K562 (cell line): ENCODE measurements around the gene ODC1. TPM values are rescaled to one million over a fixed set of nuclear protein-coding genes. Genes with fewer than 3 reads are reported as not detected.
"Not testable (repeated sequence)": the region's sequence is repeated elsewhere in the genome, so short reads cannot be mapped to it uniquely, and the experiment has no call there.

Experiments
- ATAC-seq: fragments of 200-7000 bp; cut with Tn5 transposase; 3 replicates; pipeline ENCODE4 v1.9.1; 2020; ENCODE audit warnings: moderate library complexity
- BruUV-seq: library from RNA; stranded (reverse); fragments of 400-500 nt; replicated peaks from 2 replicates; lab custom pipeline; 2021; lab: Mats Ljungman, UMichigan
- CTCF ChIA-PET: fragments of 300-600 bp; formaldehyde crosslinking; extraction: SDS; loops from one replicate; lab custom pipeline; 2021; ENCODE audit warnings: low intra/inter-chr PET ratio; lab: Yijun Ruan, JAX
- POLR2A ChIA-PET: fragments of 300-600, 350-650 bp; sonication (Branson Sonifier 250); formaldehyde crosslinking; extraction: SDS; loops from one replicate; lab custom pipeline; 2021; ENCODE audit warnings: antibody characterized with exemption, inconsistent platforms; lab: Yijun Ruan, JAX
- DNase-seq, 4 experiments: peaks; one replicate each; pipeline versions ENCODE4 v3.0.0 to v3.0.0-alpha.2; 2011 to 2018; ENCODE audit warnings: low spot score in 3 of 4, mixed read lengths in 3 of 4; ENCODE audit errors: extremely low read depth in 1 of 4
- FAIRE-seq: peaks from 2 replicates; lab custom pipeline; 2011; peaks lifted over from hg19 to GRCh38; lab: Jason Lieb, UNC
- H2AFZ ChIP-seq: 2 replicates; pipeline ENCODE4 v1.6.0; 2011; ENCODE audit warnings: low read depth, low read length, control low read depth, inconsistent platforms
- H3K27ac ChIP-seq: fragments of 200-600 bp; 3 replicates; pipeline ENCODE4 v1.8.0; 2011; ENCODE audit warnings: low read depth, mild to moderate bottlenecking, control low read depth, inconsistent platforms, low read length, moderate library complexity, mixed read lengths; ENCODE audit errors: extremely low read depth
- H3K27me3 ChIP-seq, 2 experiments: fragments of 300-600 bp in 1 of 2; 2 replicates in 1 of 2; 3 replicates in 1 of 2; pipeline versions ENCODE4 v1.6.0 to v1.8.0; 2011; ENCODE audit warnings: inconsistent platforms in 2 of 2, low read length in 2 of 2, mild to moderate bottlenecking in 1 of 2, mixed read lengths in 1 of 2, moderate library complexity in 1 of 2; ENCODE audit not compliant: control insufficient read depth in 2 of 2, insufficient read depth in 2 of 2
- H3K36me3 ChIP-seq: fragments of 300-600 bp; 3 replicates; pipeline ENCODE4 v1.8.0; 2011; ENCODE audit warnings: mild to moderate bottlenecking, low read length, inconsistent platforms; ENCODE audit not compliant: control insufficient read depth, insufficient read depth
- H3K4me1 ChIP-seq, 2 experiments: fragments of 200-600 bp in 1 of 2; replicated peaks in 1 of 2; 2 replicates in 1 of 2; 3 replicates in 1 of 2; pipeline versions ENCODE4 v1.5.1 to v1.8.0; 2011; ENCODE audit warnings: inconsistent platforms in 2 of 2, low read length in 2 of 2, mild to moderate bottlenecking in 1 of 2, mixed read lengths in 1 of 2, moderate library complexity in 1 of 2; ENCODE audit not compliant: control insufficient read depth in 2 of 2, insufficient read depth in 2 of 2
- H3K4me2 ChIP-seq: 2 replicates; pipeline ENCODE4 v1.6.1; 2011; ENCODE audit warnings: low read length, control low read depth, inconsistent platforms, mixed read lengths; ENCODE audit not compliant: insufficient read depth
- H3K4me3 ChIP-seq: fragments of 200-600 bp; sonication (generic), shearing (Covaris generic); 2 replicates; pipeline ENCODE4 v1.5.1; 2016; ENCODE audit warnings: control low read depth, inconsistent platforms
- H3K79me2 ChIP-seq: fragments of 200-600 bp; 3 replicates; pipeline ENCODE4 v1.8.0; 2011; ENCODE audit warnings: low read length, inconsistent platforms; ENCODE audit not compliant: control insufficient read depth, insufficient read depth
- H3K9ac ChIP-seq, 2 experiments: 2 replicates each; pipeline versions ENCODE4 v1.6.0 to v1.6.1; 2011; ENCODE audit warnings: low read depth in 2 of 2, low read length in 2 of 2, control low read depth in 1 of 2, inconsistent platforms in 1 of 2, mild to moderate bottlenecking in 1 of 2, mixed read lengths in 1 of 2; ENCODE audit not compliant: insufficient read depth in 1 of 2
- H3K9me1 ChIP-seq: one replicate; pipeline ENCODE4 v1.6.0; 2011; ENCODE audit warnings: inconsistent platforms, mild to moderate bottlenecking, low read length, moderate library complexity; ENCODE audit not compliant: control insufficient read depth, insufficient read depth
- H3K9me3 ChIP-seq: replicated peaks from 2 replicates; pipeline ENCODE4 v1.5.1; 2011; ENCODE audit warnings: low read depth, low read length, inconsistent platforms; ENCODE audit not compliant: control insufficient read depth, insufficient read depth
- H4K20me1 ChIP-seq: replicated peaks from 2 replicates; pipeline ENCODE4 v1.6.1; 2011; ENCODE audit warnings: low read length, inconsistent platforms, mixed read lengths; ENCODE audit not compliant: control insufficient read depth, insufficient read depth
- COPS2 ChIP-seq: fragments of 450-650 bp; conservative IDR thresholded peaks from 2 replicates; pipeline ENCODE4 v1.6.1; 2016; ENCODE audit warnings: mild to moderate bottlenecking, moderate library complexity
- MAFG ChIP-seq: fragments of 450-650 bp; conservative IDR thresholded peaks from 2 replicates; pipeline ENCODE4 v1.6.1; 2016; ENCODE audit warnings: missing genetic modification characterization, missing compliant biosample characterization
- SPI1 ChIP-seq: IDR thresholded peaks from 2 replicates; pipeline ENCODE4 v1.6.1; 2011; ENCODE audit warnings: low read depth, low read length, control low read depth, borderline replicate concordance
- SRF ChIP-seq, 2 experiments: fragments of 250-450, 450-650 bp in 1 of 2; sonication (Bioruptor Pico) in 1 of 2; sonication (generic) in 1 of 2; formaldehyde crosslinking; IDR thresholded peaks; 2 replicates each; pipeline versions ENCODE4 v1.5.0 to v1.5.1; 2020 to 2022; ENCODE audit warnings: mild to moderate bottlenecking in 1 of 2, missing genetic modification reagents in 1 of 2
- TRIM24 ChIP-seq, 2 experiments: fragments of 450-650 bp; IDR thresholded peaks; 2 replicates each; pipeline ENCODE4 v1.6.1; 2016
- ZNF121 ChIP-seq: sonication (generic); formaldehyde crosslinking; conservative IDR thresholded peaks from 2 replicates; pipeline ENCODE4 v1.8.0; 2022; ENCODE audit warnings: missing genetic modification reagents
- ZNF140 ChIP-seq: fragments of 250-450 bp; sonication (Bioruptor Pico); IDR thresholded peaks from 2 replicates; pipeline ENCODE4 v1.8.0; 2021; ENCODE audit warnings: moderate library complexity, mild to moderate bottlenecking, inconsistent platforms
- ZNF143 ChIP-seq: sonication (generic); formaldehyde crosslinking; IDR thresholded peaks from 2 replicates; pipeline ENCODE4 v1.9.0; 2022; ENCODE audit warnings: mild to moderate bottlenecking, missing genetic modification reagents
- ZNF316 ChIP-seq: fragments of 450-650 bp; IDR thresholded peaks from 2 replicates; pipeline ENCODE4 v1.6.1; 2016
- WGBS: fragments of 100-300 bp; shearing (Covaris generic); methylation state at CpG from one replicate; pipeline ENCODE4 v1.1.6; 2016; ENCODE audit warnings: low coverage, mixed read lengths; ENCODE audit not compliant: insufficient coverage; ENCODE audit errors: missing lambda C conversion rate; 5-methylcytosine and 5-hydroxymethylcytosine counted together
- in situ Hi-C: fragments of 300-500 bp; cut with MboI; formaldehyde crosslinking; loops from 4 replicates; pipeline ENCODE4 v1.15.0; 2018; ENCODE audit warnings: inconsistent platforms, mixed read lengths
- intact Hi-C: fragments of 100-400 bp; cut with micrococcal nuclease; formaldehyde crosslinking; loops from 2 replicates; pipeline ENCODE4 v1.14.2; 2022
- polyA plus RNA-seq, 8 experiments: library from polyadenylated mRNA; depleted of rRNA in 4 of 8; stranded (reverse) in 5 of 8; unstranded in 3 of 8; fragments of >200 nt; fragmentation: Nextera tagmentation in 2 of 8; fragmentation: Illumina TruSeq in 1 of 8; extraction: Ambion mirVana in 2 of 8; extraction: Trizol in 1 of 8; gene quantifications; 2 replicates each; pipeline versions ENCODE4 v1.2.1 to v1.2.3, GENCODE V29; 2011 to 2014; ENCODE audit warnings: inconsistent platforms in 1 of 8, missing spikeins in 1 of 8
- total RNA-seq, 7 experiments: library from RNA; depleted of rRNA in 6 of 7; stranded (reverse); fragments of >200 nt in 6 of 7; fragmentation: Illumina TruSeq in 2 of 7; extraction: Trizol in 2 of 7; gene quantifications; 2 replicates each; pipeline versions ENCODE4 v1.2.1 to v1.2.3, GENCODE V29; 2011 to 2021; ENCODE audit warnings: low replicate concordance in 1 of 7
- TF ChIP-seq, protein P1 (sequence below): fragments of 250-450 bp; sonication (Bioruptor Pico); IDR thresholded peaks from 2 replicates; pipeline ENCODE4 v1.4.0; 2020; ENCODE audit warnings: mild to moderate bottlenecking, moderate library complexity
- TF ChIP-seq, protein P2 (sequence below), 2 experiments: fragments of 450-650 bp; IDR thresholded peaks; 2 replicates each; pipeline ENCODE4 v1.6.1; 2018; ENCODE audit warnings: mild to moderate bottlenecking in 2 of 2, low read depth in 1 of 2; ENCODE audit not compliant: partially characterized antibody in 2 of 2

Gene ODC1
- total and polyA plus RNA-seq, 9 of the 15 experiments (the other 6 are each of a cell fraction or from before 2014, with no cell fraction given), result 142 to 563 (median 457) TPM

DNA sequence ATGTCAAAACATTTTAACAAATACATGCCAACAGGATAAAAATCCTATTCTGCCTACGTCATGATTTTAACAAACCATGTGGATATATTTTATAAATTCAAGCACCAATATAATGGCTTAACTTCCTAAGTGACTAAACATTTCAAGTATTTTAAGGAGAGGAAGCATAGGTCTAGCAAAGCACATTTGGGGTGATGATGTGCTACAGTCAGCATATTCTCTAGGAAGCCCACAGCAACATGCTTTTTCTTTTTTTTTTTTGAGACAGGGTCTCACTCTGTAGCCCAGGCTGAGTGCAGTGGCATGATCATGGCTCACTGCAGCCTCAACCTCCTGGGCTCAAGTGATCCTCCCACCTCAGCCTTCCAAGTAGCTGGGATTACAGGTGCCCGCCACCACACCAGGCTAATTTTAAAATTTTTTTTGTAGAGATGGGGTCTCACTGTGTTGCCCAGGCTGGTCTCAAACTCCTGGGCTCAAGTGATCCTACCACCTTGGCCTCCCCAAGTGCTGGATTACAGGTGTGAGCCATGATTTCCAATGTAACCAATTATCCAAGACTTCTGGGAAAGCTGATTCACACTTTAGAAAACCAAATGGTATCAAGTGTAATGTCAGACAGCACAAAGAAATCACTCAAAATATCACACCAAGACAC lies 5.5 kb downstream of the ODC1 start:
- H3K27ac ChIP-seq, POLR2A ChIA-PET, H3K4me2 ChIP-seq, H3K4me3 ChIP-seq, DNase-seq, CTCF ChIA-PET, FAIRE-seq, H3K9me3 ChIP-seq, H3K9ac ChIP-seq, ATAC-seq, intact Hi-C loops, H3K9me1 ChIP-seq, in situ Hi-C loops, BruUV-seq, H3K27me3 ChIP-seq, H2AFZ ChIP-seq, H3K4me1 ChIP-seq: not testable (repeated sequence)
- H3K36me3 ChIP-seq, result peaks cover 82% of the 10 kb centered on the region
- WGBS, result 85% methylated on average over 2 of the region's 2 CpGs
- H3K79me2 ChIP-seq, result peaks cover 48% of the 10 kb centered on the region
- peak; percentile 76 for TF ChIP-seq ZNF316
- peak; percentile 56; the same call in 1 of the 2 replicates for TF ChIP-seq ZNF121
- 0 out of 2 replicates have a peak, but pooled peaks have one; percentile 17 for TF ChIP-seq MAFG (tag)
- H4K20me1 ChIP-seq, result peaks cover 50% of the 10 kb centered on the region

DNA sequence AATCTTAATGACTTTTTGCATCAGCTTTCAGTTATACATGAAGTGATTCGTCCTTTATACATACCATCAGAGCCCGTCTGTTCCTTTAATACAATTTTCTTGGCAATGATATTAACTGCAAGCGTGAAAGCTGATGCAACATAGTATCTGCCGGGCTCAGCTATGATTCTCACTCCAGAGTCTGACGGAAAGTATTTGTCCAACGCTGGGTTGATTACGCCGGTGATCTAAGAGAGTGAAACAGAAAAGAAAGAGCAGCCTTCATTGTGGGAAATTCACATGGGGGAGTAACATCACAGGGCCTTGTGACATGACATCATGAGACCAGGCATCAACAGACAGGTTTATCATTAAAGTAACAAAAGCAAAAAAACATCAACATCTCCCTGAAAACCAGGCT lies 6.2 kb downstream of the ODC1 start:
- DNase-seq, result no peak
- intact Hi-C loops, result no loop called here
- ChIA-PET CTCF (no interaction called here), POLR2A (no interaction called here)
- Histone ChIP-seq H3K27me3 (no peaks in the 10 kb centered on the region), H3K4me2 (no peak overlapping the region), H3K4me1 (peaks cover 5 to 7% of the 10 kb centered on the region in 2 experiments; a peak in 4 of 5 replicates), H3K9me3 (no peaks in the 10 kb centered on the region), H3K9me1 (no peaks in the 10 kb centered on the region), H3K27ac (no peak overlapping the region), H3K79me2 (peaks cover 41% of the 10 kb centered on the region), H3K36me3 (peaks cover 78% of the 10 kb centered on the region), H2AFZ (no peak overlapping the region), H3K4me3 (no peak overlapping the region), H4K20me1 (peaks cover 44% of the 10 kb centered on the region), H3K9ac (no peak overlapping the region)
- no peak for FAIRE-seq
- in situ Hi-C loops, result no loop called here
- no peak for ATAC-seq
- WGBS, result 93% methylated on average over 8 of the region's 8 CpGs
- no TSS peak for BruUV-seq
- TF ChIP-seq TRIM24 (IDR thresholded peaks at IDR 0.05) (no peak), SPI1 (no peak), COPS2 (no peak), ZNF143 (no peak), SRF (CRISPR knock-in tag; IDR thresholded peaks at IDR 0.05) (no peak), ZNF140 (CRISPR knock-in tag) (no peak)
- TF ChIP-seq, protein P1, sequence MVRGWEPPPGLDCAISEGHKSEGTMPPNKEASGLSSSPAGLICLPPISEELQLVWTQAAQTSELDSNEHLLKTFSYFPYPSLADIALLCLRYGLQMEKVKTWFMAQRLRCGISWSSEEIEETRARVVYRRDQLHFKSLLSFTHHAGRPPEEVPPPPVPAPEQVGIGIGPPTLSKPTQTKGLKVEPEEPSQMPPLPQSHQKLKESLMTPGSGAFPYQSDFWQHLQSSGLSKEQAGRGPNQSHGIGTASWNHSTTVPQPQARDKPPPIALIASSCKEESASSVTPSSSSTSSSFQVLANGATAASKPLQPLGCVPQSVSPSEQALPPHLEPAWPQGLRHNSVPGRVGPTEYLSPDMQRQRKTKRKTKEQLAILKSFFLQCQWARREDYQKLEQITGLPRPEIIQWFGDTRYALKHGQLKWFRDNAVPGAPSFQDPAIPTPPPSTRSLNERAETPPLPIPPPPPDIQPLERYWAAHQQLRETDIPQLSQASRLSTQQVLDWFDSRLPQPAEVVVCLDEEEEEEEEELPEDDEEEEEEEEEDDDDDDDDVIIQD (CRISPR knock-in tag), result no peak
- TF ChIP-seq, protein P2, sequence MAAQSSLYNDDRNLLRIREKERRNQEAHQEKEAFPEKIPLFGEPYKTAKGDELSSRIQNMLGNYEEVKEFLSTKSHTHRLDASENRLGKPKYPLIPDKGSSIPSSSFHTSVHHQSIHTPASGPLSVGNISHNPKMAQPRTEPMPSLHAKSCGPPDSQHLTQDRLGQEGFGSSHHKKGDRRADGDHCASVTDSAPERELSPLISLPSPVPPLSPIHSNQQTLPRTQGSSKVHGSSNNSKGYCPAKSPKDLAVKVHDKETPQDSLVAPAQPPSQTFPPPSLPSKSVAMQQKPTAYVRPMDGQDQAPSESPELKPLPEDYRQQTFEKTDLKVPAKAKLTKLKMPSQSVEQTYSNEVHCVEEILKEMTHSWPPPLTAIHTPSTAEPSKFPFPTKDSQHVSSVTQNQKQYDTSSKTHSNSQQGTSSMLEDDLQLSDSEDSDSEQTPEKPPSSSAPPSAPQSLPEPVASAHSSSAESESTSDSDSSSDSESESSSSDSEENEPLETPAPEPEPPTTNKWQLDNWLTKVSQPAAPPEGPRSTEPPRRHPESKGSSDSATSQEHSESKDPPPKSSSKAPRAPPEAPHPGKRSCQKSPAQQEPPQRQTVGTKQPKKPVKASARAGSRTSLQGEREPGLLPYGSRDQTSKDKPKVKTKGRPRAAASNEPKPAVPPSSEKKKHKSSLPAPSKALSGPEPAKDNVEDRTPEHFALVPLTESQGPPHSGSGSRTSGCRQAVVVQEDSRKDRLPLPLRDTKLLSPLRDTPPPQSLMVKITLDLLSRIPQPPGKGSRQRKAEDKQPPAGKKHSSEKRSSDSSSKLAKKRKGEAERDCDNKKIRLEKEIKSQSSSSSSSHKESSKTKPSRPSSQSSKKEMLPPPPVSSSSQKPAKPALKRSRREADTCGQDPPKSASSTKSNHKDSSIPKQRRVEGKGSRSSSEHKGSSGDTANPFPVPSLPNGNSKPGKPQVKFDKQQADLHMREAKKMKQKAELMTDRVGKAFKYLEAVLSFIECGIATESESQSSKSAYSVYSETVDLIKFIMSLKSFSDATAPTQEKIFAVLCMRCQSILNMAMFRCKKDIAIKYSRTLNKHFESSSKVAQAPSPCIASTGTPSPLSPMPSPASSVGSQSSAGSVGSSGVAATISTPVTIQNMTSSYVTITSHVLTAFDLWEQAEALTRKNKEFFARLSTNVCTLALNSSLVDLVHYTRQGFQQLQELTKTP (IDR thresholded peaks at IDR 0.05; ENCODE audit: low read depth in 1 of 2, partially characterized antibody in 2 of 2), result no peak
